ENCODE results near the gene KCNF1. TPM values are rescaled to one million over a fixed set of nuclear protein-coding genes. Genes with fewer than 3 reads are reported as not detected.

Gene KCNF1
- total RNA-seq, 1 experiment from 2014 or later = 3.2 TPM

DNA sequence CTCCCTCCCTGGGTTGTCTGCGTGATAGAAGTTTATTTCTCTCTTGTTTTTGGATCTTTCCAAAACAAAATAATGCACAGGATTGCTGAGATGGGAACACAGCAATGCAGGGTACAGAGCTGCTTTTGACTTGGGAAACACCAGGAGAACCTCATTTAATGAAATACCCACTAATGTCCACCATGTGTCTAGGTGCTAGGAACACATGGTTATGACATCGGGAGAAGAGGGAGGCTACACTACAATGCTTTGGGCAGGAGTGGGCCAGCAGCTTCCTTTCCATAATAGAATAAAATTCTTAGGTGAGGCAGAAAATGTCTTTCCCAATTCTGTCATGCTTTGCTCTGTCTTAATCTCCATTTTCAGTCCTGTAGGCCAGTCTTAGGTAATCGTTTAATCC, 29.2 kb upstream of the KCNF1 start:
- peaks cover 38 to 49% of the 10 kb centered on the region in 2 experiments for H3K4me1 Mint-ChIP-seq
- H3K4me1 ChIP-seq (ENCODE audit: insufficient read depth, low read length) = peaks cover 13% of the 10 kb centered on the region; the same call in 1 of the 2 replicates
- no peak overlapping the region for H4K8ac ChIP-seq (replicated peaks; ENCODE audit: insufficient read length, low read depth, low read length)
- H3K4me2 ChIP-seq (ENCODE audit: insufficient read depth, insufficient read length, low read length) = no peak overlapping the region
- no peak overlapping the region for H3K56ac ChIP-seq (ENCODE audit: insufficient read length, low read depth, low read length)
- H3K79me2 ChIP-seq (ENCODE audit: insufficient read depth, low read length) = no peaks in the 10 kb centered on the region
- H3K36me3 Mint-ChIP-seq (ENCODE audit: insufficient read depth in 1 of 3, low read depth in 3 of 3) = no peaks in the 10 kb centered on the region; a peak in 1 of 7 replicates
- H3T11ph ChIP-seq (ENCODE audit: low read length) = no peak overlapping the region
- H3K18ac ChIP-seq (ENCODE audit: insufficient read length, low read depth, low read length) = no peak overlapping the region
- no peak overlapping the region for H3K4ac ChIP-seq (ENCODE audit: low read depth, low read length)
- H2BK20ac ChIP-seq (ENCODE audit: low read depth, low read length, poor library complexity, severe bottlenecking) = no peak overlapping the region
- no peak overlapping the region for H3K23ac ChIP-seq (ENCODE audit: insufficient read length, low read depth, low read length)
- WGBS (ENCODE audit: extremely low coverage, insufficient read length, low lambda C conversion rate) = no CpG with 5 or more reads among the region's 3 CpGs
- no peak overlapping the region for H3K27ac ChIP-seq (ENCODE audit: insufficient read length, low read depth, low read length)
- no peaks in the 10 kb centered on the region for H3K79me1 ChIP-seq (ENCODE audit: insufficient read depth, low read depth, low read length, poor library complexity, severe bottlenecking)
- H2AK5ac ChIP-seq (ENCODE audit: insufficient read length, low read length) = no peak overlapping the region
- H2BK12ac ChIP-seq (ENCODE audit: insufficient read length, low read depth, low read length) = no peak overlapping the region
- no peak overlapping the region for H2AFZ ChIP-seq (ENCODE audit: low read length)
- peaks cover 3% of the 10 kb centered on the region for H4K20me1 ChIP-seq (ENCODE audit: control insufficient read depth, insufficient read depth, insufficient read length)
- no peak overlapping the region for H2BK15ac ChIP-seq (ENCODE audit: low read depth, low read length)
- no peak overlapping the region for H3K27ac Mint-ChIP-seq
- no peak for DNase-seq
- no peak overlapping the region for H3K4me3 Mint-ChIP-seq
- no peak overlapping the region for H2BK5ac ChIP-seq (ENCODE audit: insufficient read length, low read length)
- no peaks in the 10 kb centered on the region; the same call in 1 of the 2 replicates for H3K27me3 Mint-ChIP-seq (ENCODE audit: low read depth)
- H3K27me3 ChIP-seq (ENCODE audit: insufficient read depth, low read length) = no peaks in the 10 kb centered on the region; the same call in 1 of the 2 replicates
- no peak overlapping the region for H2BK120ac ChIP-seq (ENCODE audit: low read depth, low read length, poor library complexity, severe bottlenecking)
- no peak overlapping the region for H4K5ac ChIP-seq (ENCODE audit: insufficient read length, low read depth, low read length)
- no peak overlapping the region for H3K14ac ChIP-seq (ENCODE audit: insufficient read depth, low read length)
- H3K9me3 Mint-ChIP-seq = peaks cover 0 to 3% of the 10 kb centered on the region in 2 experiments; a peak in 1 of 5 replicates
- no peak overlapping the region for H3K9ac ChIP-seq (ENCODE audit: extremely low read depth, insufficient read length, low read length)
- TF ChIP-seq, protein P1, sequence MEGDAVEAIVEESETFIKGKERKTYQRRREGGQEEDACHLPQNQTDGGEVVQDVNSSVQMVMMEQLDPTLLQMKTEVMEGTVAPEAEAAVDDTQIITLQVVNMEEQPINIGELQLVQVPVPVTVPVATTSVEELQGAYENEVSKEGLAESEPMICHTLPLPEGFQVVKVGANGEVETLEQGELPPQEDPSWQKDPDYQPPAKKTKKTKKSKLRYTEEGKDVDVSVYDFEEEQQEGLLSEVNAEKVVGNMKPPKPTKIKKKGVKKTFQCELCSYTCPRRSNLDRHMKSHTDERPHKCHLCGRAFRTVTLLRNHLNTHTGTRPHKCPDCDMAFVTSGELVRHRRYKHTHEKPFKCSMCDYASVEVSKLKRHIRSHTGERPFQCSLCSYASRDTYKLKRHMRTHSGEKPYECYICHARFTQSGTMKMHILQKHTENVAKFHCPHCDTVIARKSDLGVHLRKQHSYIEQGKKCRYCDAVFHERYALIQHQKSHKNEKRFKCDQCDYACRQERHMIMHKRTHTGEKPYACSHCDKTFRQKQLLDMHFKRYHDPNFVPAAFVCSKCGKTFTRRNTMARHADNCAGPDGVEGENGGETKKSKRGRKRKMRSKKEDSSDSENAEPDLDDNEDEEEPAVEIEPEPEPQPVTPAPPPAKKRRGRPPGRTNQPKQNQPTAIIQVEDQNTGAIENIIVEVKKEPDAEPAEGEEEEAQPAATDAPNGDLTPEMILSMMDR (conservative IDR thresholded peaks at IDR 0.05) = no peak
- H3K23me2 ChIP-seq (ENCODE audit: insufficient read length, low read depth, low read length, poor library complexity, severe bottlenecking) = no peaks in the 10 kb centered on the region
- no peak overlapping the region for H4K91ac ChIP-seq (ENCODE audit: insufficient read length, low read depth, low read length)
- no peaks in the 10 kb centered on the region for H3K9me3 ChIP-seq (ENCODE audit: control insufficient read depth, low read depth, low read length)

Data from H9 (cell line).